ENCODE measurements around the gene SLC5A6.

Gene SLC5A6

GRCh38 chr2:27211943-27212625 lies at the start of gene SLC5A6, which contains the start of gene ATRAID:
Gene SLC5A6 (minus strand): TSS chr2:27212268. CDS start chr2:27207650, 4,618 bp downstream.
Gene ATRAID (plus strand): TSS chr2:27212041. CDS start chr2:27212369, 328 bp downstream.
- DNase-seq: peak; percentile 83 to 90

- DNase-seq: no peak
These were observed 49.3 kb upstream of the SLC5A6 start for GRCh38 chr2:27261241-27261925.

- DNase-seq: no peak
These were observed 46.0 kb upstream of the SLC5A6 start for GRCh38 chr2:27258051-27258450.

- DNase-seq: no peak
These were observed 44.9 kb upstream of the SLC5A6 start for GRCh38 chr2:27256855-27257454.

GRCh38 chr2:27255660-27256059 lies 43.6 kb upstream of the SLC5A6 start:
- no peak for DNase-seq

GRCh38 chr2:27255187-27255586 lies 43.1 kb upstream of the SLC5A6 start:
- no peak for DNase-seq

- no peak for DNase-seq
These were observed 39.7 kb upstream of the SLC5A6 start for GRCh38 chr2:27251766-27252165.

GRCh38 chr2:27250652-27251379 lies 38.7 kb upstream of the SLC5A6 start:
- no peak for DNase-seq

- DNase-seq: no peak
These were observed 38.0 kb upstream of the SLC5A6 start for GRCh38 chr2:27249891-27250651.

- DNase-seq: no peak
These were observed 37.3 kb upstream of the SLC5A6 start for GRCh38 chr2:27249159-27249890.

GRCh38 chr2:27247893-27248292 lies 35.8 kb upstream of the SLC5A6 start:
- no peak for DNase-seq

GRCh38 chr2:27245626-27246025 lies 33.6 kb upstream of the SLC5A6 start:
- no peak for DNase-seq

- DNase-seq: no peak
These were observed 33.0 kb upstream of the SLC5A6 start for GRCh38 chr2:27245116-27245515.

- no peak for DNase-seq
These were observed 31.5 kb upstream of the SLC5A6 start for GRCh38 chr2:27243391-27244130.

- DNase-seq: no peak
These were observed 30.5 kb upstream of the SLC5A6 start for GRCh38 chr2:27242614-27242951.

GRCh38 chr2:27241761-27242613 lies 29.9 kb upstream of the SLC5A6 start:
- no peak for DNase-seq

GRCh38 chr2:27240406-27240805 lies 28.3 kb upstream of the SLC5A6 start:
- DNase-seq: no peak

- no peak for DNase-seq
These were observed 26.9 kb upstream of the SLC5A6 start for GRCh38 chr2:27238976-27239375.

GRCh38 chr2:27237341-27237945 lies 25.4 kb upstream of the SLC5A6 start:
- DNase-seq: no peak

- DNase-seq: no peak
These were observed 24.6 kb upstream of the SLC5A6 start for GRCh38 chr2:27236626-27237025.
